ENCODE measurements around the gene C11orf52.

The C11orf52 gene

DNA sequence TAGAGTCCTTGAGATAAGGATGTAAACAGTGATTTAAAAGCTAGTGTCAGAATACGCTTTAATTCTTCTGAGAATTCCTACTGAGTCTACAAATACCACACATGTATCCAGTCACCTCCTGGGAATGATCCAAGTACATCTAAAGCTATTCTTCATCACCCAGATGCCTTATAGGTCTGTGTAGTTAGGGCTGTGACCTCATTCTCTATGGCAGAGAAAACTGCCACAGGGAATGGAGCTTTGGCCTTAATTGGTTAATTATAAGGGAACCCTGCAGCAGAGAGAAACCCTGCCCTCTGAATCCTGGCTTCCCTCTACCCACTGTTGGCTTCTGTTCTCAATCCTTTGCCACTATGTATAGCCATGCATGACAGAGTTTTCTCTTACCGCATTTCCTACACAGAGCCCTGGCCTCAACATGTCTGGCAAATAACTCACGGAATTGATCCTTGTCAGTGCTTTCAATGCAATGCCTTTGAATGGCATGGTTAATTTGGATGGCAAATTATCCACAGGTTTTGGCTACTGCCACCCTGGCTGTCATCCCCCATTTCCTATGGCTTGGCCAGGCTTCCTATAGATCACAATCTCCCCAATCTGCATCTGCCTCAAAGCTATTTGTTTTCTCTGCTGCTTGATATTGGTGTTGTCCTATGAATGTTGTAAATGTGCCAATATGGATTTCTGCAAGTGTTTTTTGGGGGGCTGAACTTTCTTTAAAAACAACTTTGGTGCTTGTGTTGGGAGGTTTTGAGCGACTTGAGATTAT is 21.3 kb downstream of the C11orf52 start:
- DNase-seq: no peak

- DNase-seq: no peak
Measured at GRCh38 chr11:111941963-111942362, 23.2 kb downstream of the C11orf52 start.

DNA sequence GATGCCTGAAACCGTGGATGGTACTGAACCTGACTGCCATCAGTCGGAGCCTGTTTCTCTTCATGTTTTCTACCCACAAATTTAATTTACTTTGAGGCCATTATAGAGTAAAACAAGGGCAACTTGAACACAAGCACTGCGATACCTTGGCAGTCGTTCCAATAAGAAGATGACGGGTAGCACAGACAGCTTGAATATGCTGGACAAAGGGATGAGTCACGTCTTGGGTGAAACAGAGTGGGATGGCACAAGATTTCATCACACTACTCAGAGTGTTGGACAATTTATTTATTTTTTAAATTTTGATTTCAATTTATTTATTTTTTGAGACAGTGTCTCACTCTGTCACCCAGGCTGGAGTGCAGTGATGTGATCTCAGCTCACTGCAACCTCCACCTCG is 24.1 kb downstream of the C11orf52 start:
- DNase-seq: no peak

DNA sequence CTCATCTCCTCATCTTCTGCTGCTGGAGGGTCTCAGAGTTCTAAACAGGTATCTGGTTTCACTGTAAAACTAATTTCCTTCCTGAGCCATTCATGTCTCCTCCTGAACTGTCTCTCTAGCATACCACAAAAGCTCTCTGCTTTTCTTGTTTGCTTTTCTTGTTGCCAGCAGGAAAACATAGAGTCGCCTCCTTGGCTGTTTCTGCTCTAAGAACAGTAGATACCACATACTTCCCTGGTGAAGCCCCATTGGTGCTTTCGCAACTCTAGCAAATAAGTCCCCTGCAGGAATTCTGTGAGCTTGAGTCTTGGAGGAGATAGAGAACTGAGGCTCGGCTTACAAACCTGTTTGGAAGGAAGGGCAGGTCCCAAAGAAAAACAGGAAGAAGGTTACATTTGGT is 25.4 kb downstream of the C11orf52 start:
- DNase-seq: peak in 1 of 6 experiments; percentile 12

DNA sequence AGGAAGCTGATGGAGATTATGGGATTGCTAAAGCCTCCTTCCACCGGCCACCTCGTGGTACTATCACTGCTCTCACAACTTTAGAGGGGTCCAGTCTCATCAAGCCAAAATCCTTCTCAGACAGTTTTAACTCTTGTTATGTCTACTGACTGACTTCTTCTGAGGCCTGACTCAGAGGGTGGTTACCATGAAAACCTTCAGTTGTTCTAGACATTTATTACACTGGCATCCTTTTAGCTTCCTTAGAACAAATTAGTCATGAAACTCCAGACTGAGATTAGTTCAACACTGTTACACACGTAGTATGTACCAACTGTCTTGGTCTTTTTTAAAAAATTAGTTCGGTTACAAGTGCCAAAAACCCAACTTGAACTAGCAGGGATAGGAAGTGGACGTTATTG is 25.9 kb downstream of the C11orf52 start:
- DNase-seq: no peak

DNA sequence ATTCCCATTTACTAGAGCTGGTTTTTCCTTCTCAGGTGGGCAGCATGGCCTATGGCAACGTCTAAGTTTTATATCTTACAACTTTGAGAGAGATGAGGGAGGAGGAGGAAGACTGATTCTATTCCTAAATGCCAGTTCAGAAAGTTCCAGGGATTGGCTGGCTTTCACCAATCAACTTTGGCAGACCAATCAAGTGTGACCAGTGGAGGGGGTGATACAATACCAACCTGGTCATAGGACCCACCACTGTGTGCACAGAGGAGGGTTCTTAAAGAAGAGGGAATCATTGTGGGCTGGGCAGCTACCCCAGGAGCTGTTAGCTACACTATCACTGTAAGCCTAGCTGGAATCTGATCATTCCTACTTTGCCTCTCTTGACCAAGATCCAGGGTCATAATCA is 26.5 kb downstream of the C11orf52 start:
- no peak for DNase-seq

GRCh38 chr11:111946499-111946898 is 27.8 kb downstream of the C11orf52 start:
- DNase-seq: no peak

GRCh38 chr11:111947143-111947542 is 28.4 kb downstream of the C11orf52 start:
- no peak for DNase-seq

DNA sequence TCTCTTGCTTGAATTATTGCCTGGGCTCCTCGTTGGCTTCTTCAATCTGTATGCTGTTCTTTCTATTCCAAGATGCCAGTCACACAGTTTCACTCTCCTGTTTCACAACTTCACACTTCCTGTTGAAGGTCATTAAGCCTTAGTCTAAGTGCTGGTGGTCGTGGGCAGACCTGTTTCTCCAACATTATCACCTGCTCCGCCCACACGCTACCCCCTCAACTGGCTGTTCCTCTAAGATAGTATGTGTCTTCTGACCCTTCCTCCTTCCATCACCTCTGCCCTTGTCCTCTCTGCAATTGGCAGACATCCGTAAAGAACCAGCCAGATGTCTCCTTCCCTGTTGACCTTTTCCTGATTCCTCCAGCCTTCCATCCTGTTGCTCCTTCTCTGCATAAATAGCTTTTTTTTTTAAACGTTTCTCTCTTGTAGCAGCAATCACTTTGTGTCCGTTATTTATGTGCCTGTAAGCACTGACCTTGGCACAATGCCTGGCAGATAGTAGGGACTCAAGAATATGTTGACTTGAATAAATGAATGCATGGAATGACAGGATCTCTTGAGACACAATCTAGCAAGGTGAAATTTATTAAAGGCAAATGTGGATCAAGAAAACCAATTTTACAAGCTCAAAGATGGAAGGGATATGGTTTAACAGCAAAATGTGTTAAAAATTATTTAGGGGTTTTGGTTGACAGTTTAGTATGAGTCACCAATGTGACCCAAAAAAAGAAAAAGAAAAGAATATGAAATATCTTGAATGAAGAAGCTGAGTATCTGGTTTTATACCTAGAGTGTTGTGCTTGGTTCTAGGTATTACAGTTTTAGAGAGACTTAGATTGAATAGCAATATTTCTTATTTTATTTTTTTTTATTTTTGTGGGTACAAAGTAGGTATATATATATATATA is 31.1 kb downstream of the C11orf52 start:
- no peak for DNase-seq

- DNase-seq: no peak
Measured at GRCh38 chr11:111951565-111951964, 32.9 kb downstream of the C11orf52 start.

- DNase-seq: no peak
Measured at GRCh38 chr11:111954154-111954553, 35.4 kb downstream of the C11orf52 start.

- no peak for DNase-seq
Measured at GRCh38 chr11:111957663-111958444, 39.1 kb downstream of the C11orf52 start.

DNA sequence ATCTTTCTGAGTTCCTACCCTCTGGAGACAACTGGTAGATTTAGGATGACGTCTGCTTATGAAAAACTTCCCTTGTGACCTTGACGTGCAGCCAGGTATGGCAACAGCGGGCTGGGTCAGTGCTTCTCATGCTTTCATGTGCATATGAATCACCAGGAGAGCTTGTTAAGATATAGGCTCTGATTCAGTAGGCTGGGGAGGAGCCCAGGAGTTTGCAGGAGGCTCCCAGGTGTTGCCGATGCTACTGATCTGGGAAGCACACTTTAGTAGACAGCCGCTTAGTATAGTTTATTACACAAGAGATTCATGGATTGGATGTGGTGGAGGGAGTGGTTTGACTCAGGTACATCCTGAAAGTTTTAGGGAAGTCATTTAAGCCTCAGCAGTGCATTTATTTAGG is 42.2 kb downstream of the C11orf52 start:
- no peak for DNase-seq

DNA sequence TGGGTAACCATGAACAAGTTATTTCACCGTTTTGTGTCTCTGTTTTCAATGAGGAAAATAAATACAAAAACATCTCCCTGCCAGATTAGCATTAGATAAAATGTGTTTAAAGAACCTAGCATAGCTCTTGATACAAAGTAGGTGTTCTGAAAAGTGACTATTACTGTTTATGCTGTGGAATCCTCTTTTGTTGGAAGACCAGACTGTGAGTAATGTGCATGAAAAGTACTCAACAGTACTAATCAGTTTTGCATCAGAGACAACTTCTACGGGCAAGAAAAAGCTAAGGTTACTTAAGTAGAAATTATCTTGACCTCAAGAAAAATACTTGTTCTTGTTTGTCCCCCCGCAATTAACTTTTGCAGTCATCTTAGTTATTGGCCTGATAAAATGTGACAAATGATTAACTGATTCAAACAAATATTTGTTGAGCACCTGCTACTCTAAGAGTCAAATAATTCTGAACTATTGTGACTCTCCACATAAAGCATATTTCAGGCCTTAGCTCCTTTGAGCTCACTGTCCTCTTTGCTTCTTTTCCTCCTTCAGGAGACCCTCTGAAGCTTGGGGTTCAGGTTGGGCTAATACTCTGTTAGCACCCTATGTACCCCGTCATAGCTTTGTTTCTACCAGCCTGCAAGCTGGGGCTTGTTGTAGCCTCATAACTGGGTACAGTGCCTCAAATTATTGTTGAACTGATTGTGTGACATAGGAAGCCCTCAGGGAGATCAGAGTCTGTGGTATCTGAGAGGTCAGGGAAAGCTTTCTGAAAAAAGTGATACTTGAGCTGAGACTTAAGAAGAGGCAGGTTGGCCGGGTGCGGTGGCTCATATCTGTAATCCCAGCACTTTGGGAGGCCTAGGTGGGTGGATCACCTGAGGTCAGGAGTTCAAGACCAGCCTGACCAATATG is 42.9 kb downstream of the C11orf52 start:
- DNase-seq: no peak

GRCh38 chr11:111963931-111964340 is 45.2 kb downstream of the C11orf52 start:
- DNase-seq: no peak

GRCh38 chr11:111966678-111967077 is 48.0 kb downstream of the C11orf52 start:
- DNase-seq: no peak

DNA sequence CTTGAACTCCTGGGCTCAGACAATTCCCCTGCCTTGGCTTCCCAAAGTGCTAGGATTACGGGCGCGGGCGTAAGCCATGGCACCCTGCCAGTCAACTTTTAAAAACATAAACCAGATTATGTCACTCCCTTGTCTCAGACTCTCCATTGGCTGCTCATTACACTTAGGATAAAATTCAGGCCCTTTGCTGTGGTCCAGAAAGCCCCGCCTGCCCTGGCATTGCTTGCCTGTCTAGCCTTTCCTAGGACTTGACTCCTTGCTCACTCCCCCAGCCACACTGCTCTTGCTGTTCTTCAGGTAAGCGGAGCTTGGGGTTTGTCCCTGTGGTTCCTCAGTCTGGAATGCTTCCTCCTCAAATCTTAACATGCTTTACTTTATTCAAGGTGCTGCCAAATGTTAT is 48.9 kb downstream of the C11orf52 start:
- DNase-seq: no peak

- no peak for DNase-seq
Measured at GRCh38 chr11:111969344-111969743, 50.6 kb downstream of the C11orf52 start.

DNA sequence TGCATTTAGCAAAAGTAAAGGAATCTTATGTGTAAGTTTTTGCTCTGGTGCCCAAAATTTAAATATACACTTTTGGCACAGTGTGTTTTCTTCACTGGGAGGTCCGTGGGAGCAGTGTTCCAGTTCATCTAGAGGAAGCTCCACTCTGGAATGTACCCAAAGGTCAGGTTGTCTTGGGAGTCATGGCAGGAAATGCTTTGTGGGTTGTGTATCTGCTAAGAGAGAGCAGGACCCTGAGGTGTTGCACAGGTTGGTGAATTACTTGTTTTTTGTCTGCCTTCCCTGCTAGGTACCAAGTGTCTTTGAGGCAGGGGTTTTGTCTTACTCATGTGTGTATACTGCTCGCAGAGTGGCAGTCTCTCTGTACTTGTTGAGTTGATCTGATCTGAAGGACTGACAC is 55.7 kb downstream of the C11orf52 start:
- no peak for DNase-seq

- no peak for DNase-seq
Measured at GRCh38 chr11:111975076-111975806, 56.5 kb downstream of the C11orf52 start.

- no peak for DNase-seq
Measured at GRCh38 chr11:111976119-111976766, 57.5 kb downstream of the C11orf52 start.

Data from stimulated activated naive CD4-positive, alpha-beta T cell (primary cell).